ENCODE measurements around the gene MINDY4B. TPM values are rescaled to one million over a fixed set of nuclear protein-coding genes. Genes with fewer than 3 reads are reported as not detected.
"Not testable (repeated sequence)": the region's sequence is repeated elsewhere in the genome, so short reads cannot be mapped to it uniquely, and the experiment has no call there.

MINDY4B gene
- polyA plus RNA-seq, 1 donor (not counting 4 experiments of a cell fraction or from before 2014, with no cell fraction given), result not detected

- no peak for FAIRE-seq
- H3K9ac ChIP-seq (ENCODE audit: control insufficient read depth, extremely low read depth, insufficient read depth, low read length), result no peak overlapping the region
- no peak overlapping the region for H3K27ac ChIP-seq (ENCODE audit: control insufficient read depth, insufficient read depth, low read length)
- DNase-seq (ENCODE audit: low read depth, low spot score), result no peak
- no peaks in the 10 kb centered on the region for H3K27me3 ChIP-seq (ENCODE audit: control insufficient read depth, extremely low read depth, insufficient read depth, low read length)
- dilution Hi-C loops (cut with MboI; ENCODE audit: extremely low pct_ligation_motif_present, low sequenced_read_pairs), result no loop called here
- TF ChIP-seq, protein P1, sequence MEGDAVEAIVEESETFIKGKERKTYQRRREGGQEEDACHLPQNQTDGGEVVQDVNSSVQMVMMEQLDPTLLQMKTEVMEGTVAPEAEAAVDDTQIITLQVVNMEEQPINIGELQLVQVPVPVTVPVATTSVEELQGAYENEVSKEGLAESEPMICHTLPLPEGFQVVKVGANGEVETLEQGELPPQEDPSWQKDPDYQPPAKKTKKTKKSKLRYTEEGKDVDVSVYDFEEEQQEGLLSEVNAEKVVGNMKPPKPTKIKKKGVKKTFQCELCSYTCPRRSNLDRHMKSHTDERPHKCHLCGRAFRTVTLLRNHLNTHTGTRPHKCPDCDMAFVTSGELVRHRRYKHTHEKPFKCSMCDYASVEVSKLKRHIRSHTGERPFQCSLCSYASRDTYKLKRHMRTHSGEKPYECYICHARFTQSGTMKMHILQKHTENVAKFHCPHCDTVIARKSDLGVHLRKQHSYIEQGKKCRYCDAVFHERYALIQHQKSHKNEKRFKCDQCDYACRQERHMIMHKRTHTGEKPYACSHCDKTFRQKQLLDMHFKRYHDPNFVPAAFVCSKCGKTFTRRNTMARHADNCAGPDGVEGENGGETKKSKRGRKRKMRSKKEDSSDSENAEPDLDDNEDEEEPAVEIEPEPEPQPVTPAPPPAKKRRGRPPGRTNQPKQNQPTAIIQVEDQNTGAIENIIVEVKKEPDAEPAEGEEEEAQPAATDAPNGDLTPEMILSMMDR (optimal IDR thresholded peaks at IDR 0.05 in 1 of 3, IDR thresholded peaks at IDR 0.05 in 1 of 3, conservative IDR thresholded peaks at IDR 0.05 in 1 of 3; ENCODE audit: extremely low read depth in 1 of 3, insufficient read depth in 2 of 3, low read length in 3 of 3), result no peak
- no peak for TF ChIP-seq EZH2 (IDR thresholded peaks at IDR 0.05; ENCODE audit: low read length)
- no peaks in the 10 kb centered on the region for H3K36me3 ChIP-seq (ENCODE audit: control insufficient read depth in 2 of 2, extremely low read depth in 1 of 2, insufficient read depth in 2 of 2, low read length in 2 of 2)
- no peak overlapping the region for H2AFZ ChIP-seq (ENCODE audit: control insufficient read depth, low read length)
- H3K4me2 ChIP-seq (ENCODE audit: control insufficient read depth, extremely low read depth, insufficient read depth, low read depth, low read length), result no peak overlapping the region
- H3K4me1 ChIP-seq (ENCODE audit: control insufficient read depth, extremely low read depth, insufficient read depth, low read length), result no peaks in the 10 kb centered on the region
- no peaks in the 10 kb centered on the region for H3K9me1 ChIP-seq (ENCODE audit: control insufficient read depth, extremely low read depth, insufficient read depth, low read length)
- no peaks in the 10 kb centered on the region for H3K9me3 ChIP-seq (ENCODE audit: control insufficient read depth, low read depth, low read length)
- H3K79me2 ChIP-seq (ENCODE audit: control insufficient read depth, insufficient read depth, low read length), result no peaks in the 10 kb centered on the region
- no peak overlapping the region for H3K4me3 ChIP-seq (ENCODE audit: control insufficient read depth in 2 of 3, extremely low read depth in 1 of 3, insufficient read depth in 2 of 3, low read depth in 1 of 3, low read length in 3 of 3)
- H4K20me1 ChIP-seq (ENCODE audit: control insufficient read depth, extremely low read depth, insufficient read depth, low read length), result no peaks in the 10 kb centered on the region
Observed at GRCh38 chr3:150868282-150868681, 37.0 kb downstream of the MINDY4B start.

DNA sequence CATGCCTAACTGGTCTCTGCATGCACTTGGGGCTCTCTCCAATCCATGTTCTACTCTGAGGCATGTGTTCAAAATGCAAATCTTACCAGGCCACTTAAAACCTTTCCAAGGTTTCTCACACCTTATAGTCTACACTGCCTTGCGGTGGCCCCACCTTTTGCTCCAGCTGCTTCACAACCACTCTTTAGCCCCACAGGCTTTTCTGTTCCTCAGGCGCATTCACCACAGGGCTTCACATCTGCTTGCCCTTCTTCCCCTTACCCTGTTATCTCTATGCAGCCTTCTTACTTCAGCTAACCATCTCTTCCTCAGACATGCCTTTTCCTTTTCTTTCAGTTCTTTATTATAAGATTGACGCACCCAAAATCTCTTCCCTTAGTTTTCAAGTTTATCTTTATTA is 37.8 kb downstream of the MINDY4B start:
- Histone ChIP-seq H3K9me3 (ENCODE audit: control insufficient read depth, low read depth, low read length) (no peaks in the 10 kb centered on the region), H3K79me2 (ENCODE audit: control insufficient read depth, insufficient read depth, low read length) (no peaks in the 10 kb centered on the region), H3K36me3 (ENCODE audit: control insufficient read depth in 2 of 2, extremely low read depth in 1 of 2, insufficient read depth in 2 of 2, low read length in 2 of 2) (no peaks in the 10 kb centered on the region), H3K4me2 (ENCODE audit: control insufficient read depth, extremely low read depth, insufficient read depth, low read depth, low read length) (no peak overlapping the region), H3K27me3 (ENCODE audit: control insufficient read depth, extremely low read depth, insufficient read depth, low read length) (no peaks in the 10 kb centered on the region), H3K27ac (ENCODE audit: control insufficient read depth, insufficient read depth, low read length) (no peak overlapping the region), H2AFZ (ENCODE audit: control insufficient read depth, low read length) (no peak overlapping the region), H3K4me1 (ENCODE audit: control insufficient read depth, extremely low read depth, insufficient read depth, low read length) (no peaks in the 10 kb centered on the region), H3K4me3 (ENCODE audit: control insufficient read depth in 2 of 3, extremely low read depth in 1 of 3, insufficient read depth in 2 of 3, low read depth in 1 of 3, low read length in 3 of 3) (no peak overlapping the region), H3K9me1 (ENCODE audit: control insufficient read depth, extremely low read depth, insufficient read depth, low read length) (no peaks in the 10 kb centered on the region), H4K20me1 (ENCODE audit: control insufficient read depth, extremely low read depth, insufficient read depth, low read length) (no peaks in the 10 kb centered on the region), H3K9ac (ENCODE audit: control insufficient read depth, extremely low read depth, insufficient read depth, low read length) (no peak overlapping the region)
- dilution Hi-C loops (cut with MboI; ENCODE audit: extremely low pct_ligation_motif_present, low sequenced_read_pairs), result no loop called here
- DNase-seq (ENCODE audit: low read depth, low spot score), result no peak
- no peak for FAIRE-seq
- TF ChIP-seq, protein P1 (optimal IDR thresholded peaks at IDR 0.05 in 1 of 3, IDR thresholded peaks at IDR 0.05 in 1 of 3, conservative IDR thresholded peaks at IDR 0.05 in 1 of 3; ENCODE audit: extremely low read depth in 1 of 3, insufficient read depth in 2 of 3, low read length in 3 of 3), result no peak
- no peak for TF ChIP-seq EZH2 (IDR thresholded peaks at IDR 0.05; ENCODE audit: low read length)

DNA sequence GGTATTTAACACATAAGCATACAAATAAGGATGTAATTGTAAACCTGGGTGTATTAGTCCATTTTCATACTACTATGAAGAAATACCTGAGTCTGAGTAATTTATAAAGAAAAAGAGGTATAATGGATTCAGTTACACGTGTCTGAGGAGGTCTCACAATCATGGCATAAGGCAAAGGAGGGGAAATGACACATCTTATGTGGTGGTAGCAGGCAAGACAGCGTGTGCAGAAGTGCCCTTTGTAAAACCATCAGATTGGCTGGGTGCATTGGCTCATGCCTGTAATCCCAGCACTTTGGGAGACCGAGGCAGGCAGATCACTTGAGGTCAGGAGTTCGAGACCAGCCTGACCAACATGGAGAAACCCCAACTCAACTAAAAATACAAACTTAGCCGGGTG is 41.3 kb downstream of the MINDY4B start:
- H3K4me2 ChIP-seq (ENCODE audit: control insufficient read depth, extremely low read depth, insufficient read depth, low read depth, low read length); H2AFZ ChIP-seq (ENCODE audit: control insufficient read depth, low read length); H3K9me1 ChIP-seq (ENCODE audit: control insufficient read depth, extremely low read depth, insufficient read depth, low read length); H3K27me3 ChIP-seq (ENCODE audit: control insufficient read depth, extremely low read depth, insufficient read depth, low read length); H3K4me1 ChIP-seq (ENCODE audit: control insufficient read depth, extremely low read depth, insufficient read depth, low read length); H3K79me2 ChIP-seq (ENCODE audit: control insufficient read depth, insufficient read depth, low read length); DNase-seq (ENCODE audit: low read depth, low spot score); H4K20me1 ChIP-seq (ENCODE audit: control insufficient read depth, extremely low read depth, insufficient read depth, low read length); H3K36me3 ChIP-seq (ENCODE audit: control insufficient read depth in 2 of 2, extremely low read depth in 1 of 2, insufficient read depth in 2 of 2, low read length in 2 of 2); H3K9ac ChIP-seq (ENCODE audit: control insufficient read depth, extremely low read depth, insufficient read depth, low read length); H3K9me3 ChIP-seq (ENCODE audit: control insufficient read depth, low read depth, low read length); H3K27ac ChIP-seq (ENCODE audit: control insufficient read depth, insufficient read depth, low read length); H3K4me3 ChIP-seq (ENCODE audit: control insufficient read depth in 2 of 3, extremely low read depth in 1 of 3, insufficient read depth in 2 of 3, low read depth in 1 of 3, low read length in 3 of 3); dilution Hi-C loops (cut with MboI; ENCODE audit: extremely low pct_ligation_motif_present, low sequenced_read_pairs); FAIRE-seq: not testable (repeated sequence)
